Duodenal mucosa (tissue), 2 donors: ENCODE data around the gene GFRA1.

Source experiments
- H3K27ac ChIP-seq: one replicate; pipeline ENCODE4 v1.7.0; 2013; ENCODE audit warnings: low read depth, low read length
- H3K27me3 ChIP-seq, 2 donors: one replicate each; pipeline ENCODE4 v1.7.0; 2013; ENCODE audit warnings: low read length in 2 of 2, control low read depth in 1 of 2; ENCODE audit not compliant: insufficient read depth in 2 of 2, control insufficient read depth in 1 of 2
- H3K36me3 ChIP-seq, 2 donors: one replicate each; pipeline ENCODE4 v1.7.0; 2013; ENCODE audit warnings: low read length in 2 of 2, control low read depth in 1 of 2; ENCODE audit not compliant: insufficient read depth in 2 of 2, control insufficient read depth in 1 of 2
- H3K4me1 ChIP-seq, 2 donors: one replicate each; pipeline ENCODE4 v1.7.0; 2013; ENCODE audit warnings: low read length in 2 of 2, control low read depth in 1 of 2; ENCODE audit not compliant: insufficient read depth in 2 of 2, control insufficient read depth in 1 of 2
- H3K4me3 ChIP-seq, 2 donors: one replicate each; pipeline ENCODE4 v1.7.0; 2013; ENCODE audit warnings: low read length in 2 of 2, low read depth in 1 of 2
- H3K9ac ChIP-seq, 2 donors: one replicate each; pipeline ENCODE4 v1.7.0; 2013; ENCODE audit warnings: low read length in 2 of 2, low read depth in 1 of 2
- H3K9me3 ChIP-seq, 2 donors: one replicate each; pipeline ENCODE4 v1.7.0; 2013; ENCODE audit warnings: low read length in 2 of 2, control low read depth in 1 of 2; ENCODE audit not compliant: control insufficient read depth in 1 of 2

The GFRA1 gene

GRCh38 chr10:116226053-116226452, 47.0 kb downstream of the GFRA1 start:
- Histone ChIP-seq H3K36me3 (no peaks in the 10 kb centered on the region), H3K27me3 (no peaks in the 10 kb centered on the region), H3K9ac (no peak overlapping the region), H3K4me1 (no peaks in the 10 kb centered on the region), H3K4me3 (no peak overlapping the region), H3K9me3 (no peaks in the 10 kb centered on the region), H3K27ac (no peak overlapping the region)

GRCh38 chr10:116223289-116223688, 49.7 kb downstream of the GFRA1 start:
- Histone ChIP-seq H3K27me3 (no peaks in the 10 kb centered on the region), H3K4me1 (no peaks in the 10 kb centered on the region), H3K9ac (no peak overlapping the region), H3K27ac (no peak overlapping the region), H3K9me3 (no peaks in the 10 kb centered on the region), H3K4me3 (no peak overlapping the region), H3K36me3 (no peaks in the 10 kb centered on the region)

- H3K4me3 ChIP-seq = no peak overlapping the region
- no peaks in the 10 kb centered on the region for H3K9me3 ChIP-seq
- H3K27ac ChIP-seq = no peak overlapping the region
- no peaks in the 10 kb centered on the region for H3K4me1 ChIP-seq
- no peaks in the 10 kb centered on the region for H3K27me3 ChIP-seq
- H3K9ac ChIP-seq = no peak overlapping the region
- no peaks in the 10 kb centered on the region for H3K36me3 ChIP-seq
Measured at GRCh38 chr10:116221053-116221452, 52.0 kb downstream of the GFRA1 start.

GRCh38 chr10:116216676-116217075, 56.3 kb downstream of the GFRA1 start:
- H3K4me1 ChIP-seq = no peaks in the 10 kb centered on the region
- no peaks in the 10 kb centered on the region for H3K36me3 ChIP-seq
- no peak overlapping the region for H3K9ac ChIP-seq
- H3K27ac ChIP-seq = no peak overlapping the region
- no peaks in the 10 kb centered on the region for H3K27me3 ChIP-seq
- no peaks in the 10 kb centered on the region for H3K9me3 ChIP-seq
- no peak overlapping the region for H3K4me3 ChIP-seq

DNA sequence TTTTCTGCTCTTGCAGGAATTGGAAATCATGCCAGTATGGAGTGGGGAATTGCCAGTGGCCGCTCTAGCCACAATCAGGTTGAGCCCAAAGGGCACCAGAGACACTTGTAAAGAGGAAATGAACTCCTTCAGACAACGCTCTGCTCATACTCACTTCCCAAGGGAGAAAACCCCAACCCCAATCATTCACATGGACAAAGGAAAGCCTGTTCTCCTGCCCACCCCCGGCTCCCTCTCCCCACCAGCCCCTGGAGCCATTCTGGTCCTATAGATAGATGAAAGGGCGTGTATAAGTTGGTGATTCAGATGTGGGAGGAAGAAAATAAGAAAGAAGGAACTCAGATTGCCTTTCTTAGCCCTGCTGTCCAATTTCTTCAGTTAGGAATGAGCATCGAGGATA, 57.4 kb downstream of the GFRA1 start:
- H3K27ac ChIP-seq = no peak overlapping the region
- no peak overlapping the region for H3K4me3 ChIP-seq
- no peaks in the 10 kb centered on the region for H3K9me3 ChIP-seq
- no peaks in the 10 kb centered on the region for H3K4me1 ChIP-seq
- H3K36me3 ChIP-seq = no peaks in the 10 kb centered on the region
- no peaks in the 10 kb centered on the region for H3K27me3 ChIP-seq
- no peak overlapping the region for H3K9ac ChIP-seq

DNA sequence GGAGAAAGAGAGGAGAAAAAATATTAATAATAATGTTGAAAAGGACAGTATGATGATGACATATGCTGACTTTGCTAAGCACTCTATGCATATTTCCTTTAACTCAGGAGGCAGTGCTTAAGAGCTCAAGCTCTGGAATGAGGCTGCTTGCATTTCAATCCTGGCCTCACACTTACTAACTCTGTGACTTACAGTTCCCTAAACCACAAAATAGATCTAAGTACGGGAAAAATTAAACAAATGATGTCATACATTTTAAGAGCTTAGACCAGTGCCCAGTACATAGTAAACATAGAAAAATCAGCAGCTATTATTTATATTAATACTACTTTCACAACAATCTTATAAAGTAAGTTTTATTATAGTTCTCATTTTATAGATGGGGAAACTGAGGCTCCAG, 61.3 kb downstream of the GFRA1 start:
- Histone ChIP-seq H3K27me3 (no peaks in the 10 kb centered on the region), H3K27ac (no peak overlapping the region), H3K9ac (no peak overlapping the region)

DNA sequence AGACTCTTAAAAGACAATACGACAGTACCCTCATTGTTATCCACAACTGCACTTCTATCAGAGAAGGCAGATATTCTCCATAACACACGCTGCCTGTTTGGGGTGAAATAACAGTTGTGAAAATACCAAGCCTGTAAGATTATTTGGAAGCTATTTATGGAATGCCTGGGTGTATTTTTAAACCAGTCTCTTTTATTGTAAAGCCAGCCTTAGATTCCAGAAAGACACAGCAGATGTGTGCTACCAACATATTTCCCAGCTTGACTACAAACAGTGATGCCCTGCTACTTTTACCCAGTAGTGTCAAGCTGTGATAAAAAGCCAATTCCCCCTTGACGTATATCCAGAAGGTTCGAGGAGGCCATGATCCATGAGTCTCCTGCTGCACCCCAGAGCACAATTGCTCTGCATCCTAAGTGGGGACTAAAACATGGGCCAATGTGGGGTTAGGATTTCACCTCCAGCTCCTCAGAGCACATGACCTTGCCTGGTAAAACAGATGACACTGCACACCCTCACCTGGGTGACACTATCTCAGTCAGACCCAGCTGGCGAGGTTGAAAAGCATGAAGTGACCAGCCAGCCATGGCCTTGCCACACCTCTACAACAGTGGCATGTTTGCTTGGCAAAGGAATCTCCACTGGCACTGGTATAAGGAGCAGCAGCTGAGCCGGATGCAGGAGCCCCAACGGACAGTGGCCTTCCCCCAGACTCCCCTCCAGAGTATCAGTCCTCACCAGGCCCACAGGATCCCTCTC, 62.2 kb downstream of the GFRA1 start:
- no peak overlapping the region for H3K27ac ChIP-seq
- H3K4me3 ChIP-seq = no peak overlapping the region
- H3K36me3 ChIP-seq = no peaks in the 10 kb centered on the region
- H3K4me1 ChIP-seq = no peaks in the 10 kb centered on the region
- H3K9ac ChIP-seq = no peak overlapping the region
- H3K27me3 ChIP-seq = no peaks in the 10 kb centered on the region
- no peaks in the 10 kb centered on the region for H3K9me3 ChIP-seq

More for the DNA sequence above, 61.3 kb downstream of the GFRA1 start:
- Histone ChIP-seq H3K36me3 (no peaks in the 10 kb centered on the region), H3K9me3 (no peaks in the 10 kb centered on the region), H3K4me1 (no peaks in the 10 kb centered on the region), H3K4me3 (no peak overlapping the region)

DNA sequence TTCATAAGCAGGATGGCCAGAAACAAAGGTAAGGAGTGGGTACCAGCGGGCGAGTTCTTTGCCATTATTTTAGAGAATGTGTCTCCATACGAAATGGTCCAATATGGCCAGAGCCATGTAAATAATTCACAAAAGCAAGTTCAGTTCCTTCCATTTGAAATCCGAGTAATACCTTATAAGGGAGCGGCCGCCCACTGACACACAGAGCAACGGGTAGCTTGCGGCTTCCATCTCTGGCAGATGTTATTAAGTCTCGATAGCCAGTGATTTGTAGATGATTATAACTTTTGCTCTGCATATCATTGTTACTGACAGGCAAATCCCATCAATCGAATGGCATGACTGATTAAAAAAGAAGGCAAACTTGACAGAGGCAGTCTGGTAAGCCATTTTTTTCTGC, 63.2 kb downstream of the GFRA1 start:
- Histone ChIP-seq H3K4me1 (no peaks in the 10 kb centered on the region), H3K4me3 (no peak overlapping the region), H3K9ac (no peak overlapping the region), H3K9me3 (no peaks in the 10 kb centered on the region), H3K36me3 (no peaks in the 10 kb centered on the region), H3K27me3 (no peaks in the 10 kb centered on the region), H3K27ac (no peak overlapping the region)

- no peak overlapping the region for H3K9ac ChIP-seq
- H3K9me3 ChIP-seq = no peaks in the 10 kb centered on the region
- H3K4me1 ChIP-seq = no peaks in the 10 kb centered on the region
- no peak overlapping the region for H3K4me3 ChIP-seq
- no peaks in the 10 kb centered on the region for H3K27me3 ChIP-seq
- H3K27ac ChIP-seq = no peak overlapping the region
- H3K36me3 ChIP-seq = no peaks in the 10 kb centered on the region
Measured at GRCh38 chr10:116208956-116209567, 63.9 kb downstream of the GFRA1 start.

- H3K9me3 ChIP-seq = no peaks in the 10 kb centered on the region
- H3K4me3 ChIP-seq = no peak overlapping the region
- no peak overlapping the region for H3K9ac ChIP-seq
- H3K27me3 ChIP-seq = no peaks in the 10 kb centered on the region
- H3K4me1 ChIP-seq = no peaks in the 10 kb centered on the region
- no peaks in the 10 kb centered on the region for H3K36me3 ChIP-seq
- H3K27ac ChIP-seq = no peak overlapping the region
Measured at GRCh38 chr10:116207690-116208089, 65.3 kb downstream of the GFRA1 start.
